Testis (tissue), 2 donors: ENCODE results near the gene ASNSD1.

Experiments used
- CTCF ChIP-seq, 3 experiments: fragments of 450-650 bp in 2 of 3; fragments of 200-600 bp in 1 of 3; sonication (generic) in 1 of 3; IDR thresholded peaks; one replicate each; pipeline ENCODE4 v1.5.1; 2016 to 2019; ENCODE audit warnings: antibody characterized with exemption in 3 of 3, mild to moderate bottlenecking in 2 of 3, moderate library complexity in 1 of 3
- POLR2A ChIP-seq: fragments of 450-650 bp; IDR thresholded peaks from one replicate; pipeline ENCODE4 v1.6.1; 2017; ENCODE audit warnings: antibody characterized with exemption, mild to moderate bottlenecking, moderate library complexity

GRCh38 chr2:189661957-189662321 lies 680 bp downstream of the ASNSD1 start:
- TF ChIP-seq POLR2A (no peak), CTCF (IDR thresholded peaks at IDR 0.05) (no peak)
